Type B pancreatic cell (in vitro differentiated cells): ENCODE data around the gene FAM234A. TPM values are rescaled to one million over a fixed set of nuclear protein-coding genes. Genes with fewer than 3 reads are reported as not detected.

ENCODE experiments used
- DNase-seq: peaks from one replicate; pipeline ENCODE4 v3.0.0; 2021; ENCODE audit warnings: mixed read lengths; ENCODE audit not compliant: unreplicated experiment; ENCODE audit errors: extremely low spot score
- H3K27ac Mint-ChIP-seq: 2 replicates; pipeline ENCODE4 v1.8.0; 2021; ENCODE audit warnings: mild to moderate bottlenecking, mixed read lengths
- H3K27me3 Mint-ChIP-seq: 2 replicates; pipeline ENCODE4 v1.8.0; 2021; ENCODE audit warnings: mixed read lengths
- H3K36me3 Mint-ChIP-seq: 2 replicates; pipeline ENCODE4 v1.8.0; 2021; ENCODE audit warnings: mixed read lengths
- H3K4me1 Mint-ChIP-seq: one replicate; pipeline ENCODE4 v1.8.0; 2021; ENCODE audit warnings: mixed read lengths; ENCODE audit not compliant: unreplicated experiment
- H3K4me3 Mint-ChIP-seq: 2 replicates; pipeline ENCODE4 v1.8.0; 2021; ENCODE audit warnings: mild to moderate bottlenecking, mixed read lengths
- H3K9me3 Mint-ChIP-seq: 2 replicates; pipeline ENCODE4 v1.8.0; 2021; ENCODE audit warnings: mixed read lengths
- total RNA-seq: library from RNA; stranded (reverse); gene quantifications from 2 replicates; pipeline ENCODE4 v1.2.1, GENCODE V29; 2021; ENCODE audit warnings: low replicate concordance
- TF ChIP-seq, protein P1 (sequence below): fragments of 200-600 bp; sonication (generic); conservative IDR thresholded peaks from 2 replicates; pipeline ENCODE4 v1.5.0; 2021; ENCODE audit warnings: antibody characterized with exemption, mild to moderate bottlenecking

The FAM234A gene
- total RNA-seq, 1 donor from 2014 or later: 125 TPM

DNA sequence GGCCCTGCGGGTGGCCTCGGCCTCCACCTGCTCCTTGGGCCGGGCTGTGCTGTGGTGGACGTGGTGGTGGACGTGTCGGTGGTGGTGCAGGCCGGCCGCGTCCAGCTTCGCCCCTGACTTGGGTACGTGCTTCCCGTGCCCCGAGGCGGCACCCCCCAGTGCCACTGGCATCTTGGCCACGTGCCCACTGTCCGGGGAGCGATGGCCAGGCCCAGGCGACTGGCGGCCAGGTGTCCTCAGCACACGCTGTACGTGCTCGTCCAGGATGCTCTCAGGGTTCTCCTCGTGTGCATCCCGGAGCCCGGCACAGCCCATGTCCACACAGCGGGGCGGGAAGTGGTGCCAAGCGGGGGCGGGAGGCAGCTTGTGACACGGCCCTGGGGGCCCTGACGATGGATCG is 63.2 kb downstream of the FAM234A start:
- TF ChIP-seq, protein P1, sequence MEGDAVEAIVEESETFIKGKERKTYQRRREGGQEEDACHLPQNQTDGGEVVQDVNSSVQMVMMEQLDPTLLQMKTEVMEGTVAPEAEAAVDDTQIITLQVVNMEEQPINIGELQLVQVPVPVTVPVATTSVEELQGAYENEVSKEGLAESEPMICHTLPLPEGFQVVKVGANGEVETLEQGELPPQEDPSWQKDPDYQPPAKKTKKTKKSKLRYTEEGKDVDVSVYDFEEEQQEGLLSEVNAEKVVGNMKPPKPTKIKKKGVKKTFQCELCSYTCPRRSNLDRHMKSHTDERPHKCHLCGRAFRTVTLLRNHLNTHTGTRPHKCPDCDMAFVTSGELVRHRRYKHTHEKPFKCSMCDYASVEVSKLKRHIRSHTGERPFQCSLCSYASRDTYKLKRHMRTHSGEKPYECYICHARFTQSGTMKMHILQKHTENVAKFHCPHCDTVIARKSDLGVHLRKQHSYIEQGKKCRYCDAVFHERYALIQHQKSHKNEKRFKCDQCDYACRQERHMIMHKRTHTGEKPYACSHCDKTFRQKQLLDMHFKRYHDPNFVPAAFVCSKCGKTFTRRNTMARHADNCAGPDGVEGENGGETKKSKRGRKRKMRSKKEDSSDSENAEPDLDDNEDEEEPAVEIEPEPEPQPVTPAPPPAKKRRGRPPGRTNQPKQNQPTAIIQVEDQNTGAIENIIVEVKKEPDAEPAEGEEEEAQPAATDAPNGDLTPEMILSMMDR: no peak
- no peak overlapping the region for H3K27ac Mint-ChIP-seq
- no peaks in the 10 kb centered on the region for H3K4me1 Mint-ChIP-seq
- no peak overlapping the region for H3K4me3 Mint-ChIP-seq
- DNase-seq: no peak
- no peaks in the 10 kb centered on the region for H3K27me3 Mint-ChIP-seq
- H3K36me3 Mint-ChIP-seq: no peaks in the 10 kb centered on the region
- H3K9me3 Mint-ChIP-seq: no peaks in the 10 kb centered on the region

DNA sequence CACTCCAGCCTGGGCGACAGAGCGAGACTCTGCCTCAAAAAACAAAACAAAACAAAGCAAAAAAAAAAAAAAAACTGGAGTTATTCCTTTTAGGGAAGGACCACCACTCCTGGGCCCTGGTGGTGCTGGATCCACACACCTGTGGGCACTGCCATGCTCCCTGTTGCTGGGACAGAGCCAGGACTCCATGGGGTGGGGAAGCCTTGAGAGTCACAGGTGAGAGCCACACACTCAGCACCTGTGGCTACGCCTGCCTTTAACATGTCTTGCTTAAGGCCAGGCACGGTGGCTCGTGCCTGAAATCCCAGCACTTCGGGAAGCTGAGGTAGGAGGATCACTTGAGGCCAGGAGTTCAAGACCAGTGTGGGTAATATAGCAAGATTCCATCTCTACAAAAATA is 66.6 kb downstream of the FAM234A start:
- no peak for DNase-seq
- TF ChIP-seq, protein P1: no peak
- Mint-ChIP-seq H3K4me1 (peaks cover 4% of the 10 kb centered on the region), H3K27me3 (no peaks in the 10 kb centered on the region), H3K9me3 (no peaks in the 10 kb centered on the region), H3K27ac (no peak overlapping the region), H3K4me3 (no peak overlapping the region), H3K36me3 (no peaks in the 10 kb centered on the region)

DNA sequence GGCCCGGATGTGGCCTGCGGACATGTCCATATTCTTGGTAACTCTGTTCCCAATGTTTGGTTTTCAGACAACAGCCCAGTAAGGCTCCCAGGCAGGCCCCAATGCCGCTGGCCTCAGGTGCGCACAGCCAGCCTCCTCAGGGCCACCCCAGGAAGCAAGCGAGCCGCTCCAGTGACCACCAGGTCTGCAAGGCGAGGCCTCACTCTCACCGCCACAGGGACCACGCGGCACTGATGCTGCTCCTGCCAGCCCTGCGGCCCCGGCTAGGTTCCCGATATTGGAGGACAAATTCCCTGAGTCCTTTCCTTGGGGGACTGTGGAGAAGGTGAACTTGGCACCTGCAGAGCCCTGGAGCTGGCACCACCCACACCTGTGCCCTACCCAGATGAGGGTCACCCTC is 67.3 kb downstream of the FAM234A start:
- H3K4me3 Mint-ChIP-seq: no peak overlapping the region
- TF ChIP-seq, protein P1: no peak
- peaks cover 4% of the 10 kb centered on the region for H3K4me1 Mint-ChIP-seq
- no peaks in the 10 kb centered on the region for H3K36me3 Mint-ChIP-seq
- H3K9me3 Mint-ChIP-seq: no peaks in the 10 kb centered on the region
- no peak for DNase-seq
- H3K27me3 Mint-ChIP-seq: no peaks in the 10 kb centered on the region
- H3K27ac Mint-ChIP-seq: no peak overlapping the region

DNA sequence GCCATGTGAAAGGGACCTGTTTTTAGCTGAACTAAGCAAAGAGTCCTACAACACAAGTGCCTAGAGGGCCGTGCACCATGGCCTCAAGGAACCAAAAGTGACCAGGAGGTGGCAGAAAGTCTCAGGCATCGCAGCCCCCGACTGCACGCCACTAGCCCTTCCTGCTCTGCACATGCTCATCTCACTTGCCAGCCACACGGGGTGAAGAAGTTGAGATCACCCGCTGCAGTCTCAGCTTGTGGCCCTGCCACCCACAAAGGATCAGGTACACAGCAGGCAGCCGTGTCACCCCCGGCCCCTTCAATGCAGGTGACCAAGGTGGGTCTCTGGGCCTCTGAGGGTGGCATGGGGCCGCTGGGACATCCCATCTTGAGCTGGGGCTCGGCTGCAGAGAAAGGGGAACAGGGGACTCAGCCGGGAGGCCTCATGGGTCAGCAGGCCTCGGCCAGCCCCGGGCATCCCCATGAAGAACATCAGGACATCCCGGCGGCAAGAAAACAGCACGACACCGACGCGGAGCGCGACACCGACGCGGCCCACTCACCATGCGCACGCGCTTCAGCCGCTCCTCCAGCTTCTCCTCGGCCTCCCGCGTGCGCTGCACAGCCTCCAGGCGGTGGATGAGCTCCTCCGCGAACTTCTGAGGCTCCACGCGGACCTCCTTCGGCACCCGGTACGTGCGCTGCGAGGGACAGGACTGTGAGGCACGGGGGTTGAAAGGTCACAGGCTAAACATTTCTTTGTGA is 69.3 kb downstream of the FAM234A start:
- Mint-ChIP-seq H3K4me3 (no peak overlapping the region), H3K36me3 (no peaks in the 10 kb centered on the region), H3K27me3 (no peaks in the 10 kb centered on the region), H3K4me1 (peaks cover 4% of the 10 kb centered on the region), H3K27ac (no peak overlapping the region), H3K9me3 (no peaks in the 10 kb centered on the region)
- DNase-seq: no peak
- TF ChIP-seq, protein P1: peak; percentile 33

DNA sequence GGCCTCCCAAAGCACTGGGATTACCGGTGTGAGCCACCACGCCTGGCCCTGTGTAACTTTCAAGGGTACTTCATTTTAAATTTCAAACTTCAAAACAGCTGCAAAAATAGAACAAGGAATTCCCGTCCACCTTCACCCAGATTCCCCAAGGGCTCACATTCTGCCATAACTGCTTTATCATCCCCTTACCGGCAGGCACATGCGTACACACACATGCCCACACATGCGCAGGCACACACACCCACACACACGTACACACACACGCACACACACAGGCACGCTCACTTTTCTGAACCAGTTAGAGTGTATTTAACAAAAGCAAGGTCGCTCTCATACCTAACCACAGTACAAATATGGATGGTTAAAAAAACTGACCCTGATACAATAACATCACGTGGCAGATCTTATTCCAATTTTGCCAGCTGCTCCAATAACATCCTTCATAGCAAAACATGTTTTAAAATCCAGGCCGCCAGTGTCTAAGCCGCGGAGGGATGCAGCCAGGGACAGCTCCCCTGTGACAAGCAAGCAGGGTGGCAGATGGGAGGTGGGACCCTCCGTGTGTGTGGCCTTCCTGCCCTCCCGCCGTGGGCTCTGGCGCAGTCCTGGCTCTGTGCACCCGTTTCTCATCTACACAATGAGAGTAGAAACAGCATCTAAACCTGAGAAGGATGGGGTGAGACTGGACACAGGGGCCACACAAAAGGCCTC is 71.5 kb downstream of the FAM234A start:
- DNase-seq: no peak
- H3K27ac Mint-ChIP-seq: no peak overlapping the region
- peaks cover 4% of the 10 kb centered on the region for H3K4me1 Mint-ChIP-seq
- no peaks in the 10 kb centered on the region for H3K36me3 Mint-ChIP-seq
- no peak overlapping the region for H3K4me3 Mint-ChIP-seq
- no peaks in the 10 kb centered on the region for H3K27me3 Mint-ChIP-seq
- TF ChIP-seq, protein P1: no peak
- H3K9me3 Mint-ChIP-seq: no peaks in the 10 kb centered on the region
